ENCODE measurements around the gene SLC25A47.
"Not testable (repeated sequence)": the region's sequence is repeated elsewhere in the genome, so short reads cannot be mapped to it uniquely, and the experiment has no call there.

SLC25A47 gene

GRCh38 chr14:100292301-100292775 is 30.8 kb upstream of the SLC25A47 start:
- no peak overlapping the region for H3K4me3 ChIP-seq (ENCODE audit: low read length)
- peaks cover 6% of the 10 kb centered on the region for H3K4me1 ChIP-seq (ENCODE audit: control insufficient read depth, insufficient read depth, low read length)
- no peak overlapping the region for H3K9ac ChIP-seq (ENCODE audit: low read depth, low read length)
- H3K36me3 ChIP-seq (ENCODE audit: insufficient read depth, low read length) = peaks cover 14% of the 10 kb centered on the region
- H3K27me3 ChIP-seq (ENCODE audit: control insufficient read depth, insufficient read depth, low read length) = no peaks in the 10 kb centered on the region
- no peak overlapping the region for H3K4me2 ChIP-seq (ENCODE audit: low read length)
- H3K9me3 ChIP-seq (replicated peaks; ENCODE audit: low read length) = no peaks in the 10 kb centered on the region

DNA sequence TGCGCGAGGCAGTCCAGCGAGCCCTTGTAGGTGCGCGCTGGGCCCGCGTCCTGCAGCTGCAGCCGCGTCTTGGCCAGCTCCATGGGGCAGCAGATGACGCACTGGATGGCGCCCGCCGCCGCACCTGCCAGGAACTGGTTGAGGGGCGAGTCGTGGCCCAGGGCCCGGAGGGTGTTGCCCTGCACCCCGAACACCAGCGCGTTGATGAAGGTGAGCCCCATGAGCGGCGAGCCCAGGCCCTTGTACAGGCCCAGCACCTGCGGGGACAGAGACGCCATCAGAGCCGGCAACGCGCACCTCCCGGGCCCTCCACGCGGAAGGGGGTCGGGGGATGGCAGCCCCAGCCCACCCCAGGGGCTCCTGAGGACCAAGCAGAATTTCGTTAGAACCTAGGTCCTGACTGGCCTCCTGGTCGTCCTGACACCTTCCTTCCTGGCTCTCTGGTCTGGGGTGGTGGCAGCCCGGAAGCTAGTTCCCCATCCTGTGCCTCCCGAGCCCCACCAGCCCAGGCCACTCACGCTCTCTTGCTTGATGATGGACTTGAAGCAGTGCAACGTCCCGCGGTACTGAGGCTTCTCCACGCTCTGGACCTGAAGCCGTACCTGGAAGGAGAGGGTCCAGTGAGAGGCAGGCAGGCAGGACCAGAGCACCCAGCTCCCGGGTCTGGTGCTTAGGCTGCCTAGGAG is 30.2 kb upstream of the SLC25A47 start:
- H3K4me2 ChIP-seq (ENCODE audit: low read length) = no peak overlapping the region
- no peak overlapping the region for H3K9ac ChIP-seq (ENCODE audit: low read depth, low read length)
- H3K9me3 ChIP-seq (replicated peaks; ENCODE audit: low read length) = no peaks in the 10 kb centered on the region
- no peak overlapping the region for H3K4me3 ChIP-seq (ENCODE audit: low read length)
- no peaks in the 10 kb centered on the region for H3K27me3 ChIP-seq (ENCODE audit: control insufficient read depth, insufficient read depth, low read length)
- H3K36me3 ChIP-seq (ENCODE audit: insufficient read depth, low read length) = peaks cover 15% of the 10 kb centered on the region
- H3K4me1 ChIP-seq (ENCODE audit: control insufficient read depth, insufficient read depth, low read length) = peaks cover 12% of the 10 kb centered on the region

GRCh38 chr14:100293497-100294212 is 29.5 kb upstream of the SLC25A47 start:
- H3K4me2 ChIP-seq (ENCODE audit: low read length) = no peak overlapping the region
- peaks cover 13% of the 10 kb centered on the region for H3K4me1 ChIP-seq (ENCODE audit: control insufficient read depth, insufficient read depth, low read length)
- no peak overlapping the region for H3K9ac ChIP-seq (ENCODE audit: low read depth, low read length)
- no peaks in the 10 kb centered on the region for H3K9me3 ChIP-seq (replicated peaks; ENCODE audit: low read length)
- no peaks in the 10 kb centered on the region for H3K27me3 ChIP-seq (ENCODE audit: control insufficient read depth, insufficient read depth, low read length)
- no peak overlapping the region for H3K4me3 ChIP-seq (ENCODE audit: low read length)
- peaks cover 16% of the 10 kb centered on the region for H3K36me3 ChIP-seq (ENCODE audit: insufficient read depth, low read length)

- Histone ChIP-seq H3K4me3 (ENCODE audit: low read length) (no peak overlapping the region), H3K27me3 (ENCODE audit: control insufficient read depth, insufficient read depth, low read length) (no peaks in the 10 kb centered on the region)
Measured at GRCh38 chr14:100294213-100294962, 28.8 kb upstream of the SLC25A47 start.

GRCh38 chr14:100294963-100295330 is 28.2 kb upstream of the SLC25A47 start:
- H3K4me3 ChIP-seq (ENCODE audit: low read length) = no peak overlapping the region
- H3K4me2 ChIP-seq (ENCODE audit: low read length) = no peak overlapping the region
- H3K27me3 ChIP-seq (ENCODE audit: control insufficient read depth, insufficient read depth, low read length) = no peaks in the 10 kb centered on the region
- H3K4me1 ChIP-seq (ENCODE audit: control insufficient read depth, insufficient read depth, low read length) = peaks cover 13% of the 10 kb centered on the region
- H3K36me3 ChIP-seq (ENCODE audit: insufficient read depth, low read length) = peaks cover 16% of the 10 kb centered on the region
- H3K9ac ChIP-seq (ENCODE audit: low read depth, low read length) = no peak overlapping the region
- no peaks in the 10 kb centered on the region for H3K9me3 ChIP-seq (replicated peaks; ENCODE audit: low read length)

More at GRCh38 chr14:100294213-100294962, 28.8 kb upstream of the SLC25A47 start:
- peaks cover 13% of the 10 kb centered on the region for H3K4me1 ChIP-seq (ENCODE audit: control insufficient read depth, insufficient read depth, low read length)
- peaks cover 16% of the 10 kb centered on the region for H3K36me3 ChIP-seq (ENCODE audit: insufficient read depth, low read length)
- H3K4me2 ChIP-seq (ENCODE audit: low read length) = no peak overlapping the region
- H3K9ac ChIP-seq (ENCODE audit: low read depth, low read length) = no peak overlapping the region
- H3K9me3 ChIP-seq (replicated peaks; ENCODE audit: low read length) = no peaks in the 10 kb centered on the region

DNA sequence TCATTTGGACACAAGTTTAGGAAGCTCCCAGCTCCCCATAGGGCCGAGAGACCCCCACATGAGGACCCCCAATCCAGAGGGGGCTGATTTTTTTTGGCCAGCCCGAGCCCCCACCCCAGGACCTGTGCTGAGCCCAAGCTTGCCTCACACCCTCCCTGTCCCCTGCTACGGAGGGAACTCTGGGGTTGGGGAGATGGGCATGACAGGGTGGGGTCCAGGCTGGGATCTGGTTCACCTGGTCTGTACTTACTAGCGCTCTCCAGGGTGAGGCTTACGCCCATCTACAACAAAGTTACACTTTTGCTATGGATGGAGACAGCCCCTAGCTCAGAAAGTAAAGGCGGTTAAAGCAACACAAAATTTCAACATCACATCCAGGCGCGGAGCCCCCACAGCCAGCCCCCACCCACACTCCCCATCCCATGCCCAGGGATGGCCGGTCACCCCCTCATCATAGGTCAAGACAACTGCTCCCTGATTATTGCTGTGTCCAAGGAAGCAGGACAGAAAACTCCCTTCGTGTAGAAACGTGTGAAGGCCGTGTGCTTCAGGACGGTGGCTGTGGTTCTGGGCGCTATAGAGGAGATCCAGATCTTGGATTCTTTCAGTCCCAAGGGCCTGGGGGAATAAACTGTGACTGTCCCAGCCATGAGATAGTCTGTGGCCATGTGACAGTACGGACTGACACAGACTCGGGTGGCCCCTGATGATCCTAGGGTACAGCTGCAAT is 27.6 kb upstream of the SLC25A47 start:
- Histone ChIP-seq H3K36me3 (ENCODE audit: insufficient read depth, low read length) (peaks cover 16% of the 10 kb centered on the region), H3K4me3 (ENCODE audit: low read length) (no peak overlapping the region), H3K9me3 (replicated peaks; ENCODE audit: low read length) (no peaks in the 10 kb centered on the region), H3K9ac (ENCODE audit: low read depth, low read length) (no peak overlapping the region), H3K27me3 (ENCODE audit: control insufficient read depth, insufficient read depth, low read length) (no peaks in the 10 kb centered on the region), H3K4me2 (ENCODE audit: low read length) (no peak overlapping the region), H3K4me1 (ENCODE audit: control insufficient read depth, insufficient read depth, low read length) (peaks cover 13% of the 10 kb centered on the region)

GRCh38 chr14:100296106-100296651 is 27.0 kb upstream of the SLC25A47 start:
- H3K4me1 ChIP-seq (ENCODE audit: control insufficient read depth, insufficient read depth, low read length) = peaks cover 13% of the 10 kb centered on the region

GRCh38 chr14:100296729-100297128 is 26.4 kb upstream of the SLC25A47 start:
- not testable (repeated sequence) for H3K9me3 ChIP-seq (replicated peaks; ENCODE audit: low read length); H3K36me3 ChIP-seq (ENCODE audit: insufficient read depth, low read length); H3K27me3 ChIP-seq (ENCODE audit: control insufficient read depth, insufficient read depth, low read length); H3K4me3 ChIP-seq (ENCODE audit: low read length); H3K4me2 ChIP-seq (ENCODE audit: low read length)
- Histone ChIP-seq H3K4me1 (ENCODE audit: control insufficient read depth, insufficient read depth, low read length) (peaks cover 13% of the 10 kb centered on the region), H3K9ac (ENCODE audit: low read depth, low read length) (peak overlapping the region; percentile 38)

More at GRCh38 chr14:100296106-100296651, 27.0 kb upstream of the SLC25A47 start:
- H3K9me3 ChIP-seq (replicated peaks; ENCODE audit: low read length) = no peaks in the 10 kb centered on the region
- H3K4me2 ChIP-seq (ENCODE audit: low read length) = no peak overlapping the region
- peaks cover 12% of the 10 kb centered on the region for H3K36me3 ChIP-seq (ENCODE audit: insufficient read depth, low read length)
- H3K9ac ChIP-seq (ENCODE audit: low read depth, low read length) = no peak overlapping the region
- H3K4me3 ChIP-seq (ENCODE audit: low read length) = no peak overlapping the region
- H3K27me3 ChIP-seq (ENCODE audit: control insufficient read depth, insufficient read depth, low read length) = no peaks in the 10 kb centered on the region

DNA sequence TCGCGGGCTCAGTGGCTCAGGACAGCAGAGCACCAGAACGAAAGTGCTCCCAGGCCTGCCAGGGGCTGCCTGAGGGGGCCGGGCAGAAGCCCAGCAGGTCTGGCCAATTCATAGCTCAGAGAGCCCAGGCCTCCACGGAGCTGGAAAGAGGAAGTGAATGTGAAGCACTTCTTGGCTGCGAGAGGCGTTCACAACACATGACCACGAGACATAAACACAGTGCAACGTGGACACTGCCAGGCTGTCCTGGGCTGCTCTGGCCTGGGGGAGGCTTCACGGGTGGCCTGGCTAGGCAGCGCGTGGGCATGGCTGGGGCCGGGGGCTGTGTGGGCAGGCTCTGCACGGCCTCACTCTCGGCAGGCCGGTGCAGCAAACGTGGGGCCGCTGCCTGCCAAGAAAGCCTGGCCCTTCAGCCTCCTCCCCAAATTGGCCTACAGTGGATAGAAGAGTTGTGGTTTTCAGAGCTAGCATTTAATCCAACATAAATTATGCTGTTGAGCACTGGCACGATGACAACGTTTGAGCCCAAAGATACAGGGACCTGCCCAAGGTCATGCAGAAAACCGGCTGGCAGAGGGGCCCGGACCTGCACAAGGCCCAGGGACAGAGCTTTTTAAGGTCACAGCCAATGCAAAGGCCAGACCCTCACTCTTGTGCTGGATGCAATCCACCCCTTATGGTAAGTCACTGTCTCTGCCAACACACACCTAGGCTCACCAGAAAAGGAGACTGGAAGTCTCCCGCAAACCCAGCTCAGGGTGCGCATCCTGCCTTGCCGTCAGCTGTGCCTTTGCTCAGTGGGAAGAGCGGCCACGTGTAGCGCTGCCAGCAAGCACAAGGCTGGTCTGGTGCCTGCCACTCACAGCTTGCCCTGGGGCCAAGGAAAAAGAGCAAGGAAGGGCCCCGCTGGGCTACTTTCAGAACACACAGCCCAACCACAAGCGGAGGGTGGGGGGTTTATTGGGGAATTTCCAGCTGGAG is 25.5 kb upstream of the SLC25A47 start:
- peaks cover 13% of the 10 kb centered on the region for H3K4me1 ChIP-seq (ENCODE audit: control insufficient read depth, insufficient read depth, low read length)
- H3K27me3 ChIP-seq (ENCODE audit: control insufficient read depth, insufficient read depth, low read length) = no peaks in the 10 kb centered on the region
- H3K9me3 ChIP-seq (replicated peaks; ENCODE audit: low read length) = no peaks in the 10 kb centered on the region
- H3K4me3 ChIP-seq (ENCODE audit: low read length) = peak overlapping the region; percentile 17
- peaks cover 2% of the 10 kb centered on the region for H3K36me3 ChIP-seq (ENCODE audit: insufficient read depth, low read length)
- peak overlapping the region; percentile 36 for H3K4me2 ChIP-seq (ENCODE audit: low read length)
- H3K9ac ChIP-seq (ENCODE audit: low read depth, low read length) = peak overlapping the region; percentile 38

GRCh38 chr14:100298551-100299237 is 24.4 kb upstream of the SLC25A47 start:
- no peaks in the 10 kb centered on the region for H3K9me3 ChIP-seq (replicated peaks; ENCODE audit: low read length)
- peaks cover 2% of the 10 kb centered on the region for H3K36me3 ChIP-seq (ENCODE audit: insufficient read depth, low read length)
- no peaks in the 10 kb centered on the region for H3K27me3 ChIP-seq (ENCODE audit: control insufficient read depth, insufficient read depth, low read length)
- H3K4me1 ChIP-seq (ENCODE audit: control insufficient read depth, insufficient read depth, low read length) = peaks cover 13% of the 10 kb centered on the region
- H3K4me3 ChIP-seq (ENCODE audit: low read length) = no peak overlapping the region
- no peak overlapping the region for H3K4me2 ChIP-seq (ENCODE audit: low read length)
- no peak overlapping the region for H3K9ac ChIP-seq (ENCODE audit: low read depth, low read length)

All from skeletal muscle satellite cell (primary cell).